ENCODE results near the gene CTTNBP2NL. TPM values are rescaled to one million over a fixed set of nuclear protein-coding genes. Genes with fewer than 3 reads are reported as not detected.

Gene CTTNBP2NL
- total and polyA plus RNA-seq, 10 of the 15 experiments (the other 5 are each of a cell fraction or from before 2014, with no cell fraction given): 2.1 to 11.3 (median 5.6) TPM

DNA sequence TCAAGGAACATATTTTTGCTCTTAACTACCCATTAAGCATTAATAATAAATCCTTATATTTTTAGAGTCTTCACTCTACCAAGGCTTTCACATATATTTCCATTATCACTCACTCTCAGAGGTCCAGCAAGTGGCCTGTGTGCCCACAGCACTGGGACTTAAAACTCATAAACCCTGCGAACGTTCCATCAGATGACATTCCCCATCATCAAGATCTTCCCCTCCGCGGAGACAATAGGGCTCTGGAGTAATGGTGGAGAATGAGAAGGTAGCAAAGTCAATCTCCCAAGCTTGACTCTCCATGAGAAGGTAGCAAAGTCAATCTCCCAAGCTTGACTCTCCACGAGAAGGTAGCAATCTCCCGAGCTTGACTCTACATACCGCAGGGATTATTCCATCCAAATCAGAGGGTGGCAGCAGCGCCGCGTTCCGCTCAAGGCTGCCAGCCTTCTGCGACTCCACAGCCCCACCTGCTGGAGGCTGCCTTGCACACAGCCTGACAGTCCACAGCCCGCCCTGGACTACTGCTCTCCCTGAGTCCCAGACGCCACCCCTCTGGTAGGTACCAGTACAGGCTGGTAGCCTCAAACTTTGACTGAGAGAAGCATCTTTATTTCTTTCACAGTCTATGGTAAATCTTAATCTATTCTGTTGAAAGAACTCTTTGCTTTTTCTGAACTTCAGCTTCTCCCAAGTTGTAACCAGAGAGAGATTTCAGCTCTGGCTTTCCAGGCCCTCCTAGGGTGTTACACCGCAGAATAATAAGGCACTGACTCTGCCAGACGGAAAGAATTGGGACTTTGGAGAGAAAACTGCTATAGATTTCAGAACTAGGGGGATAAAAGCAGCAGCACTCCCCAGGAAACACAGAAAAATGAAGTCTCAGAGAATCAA is 26.4 kb upstream of the CTTNBP2NL start (continued):
- TF ChIP-seq, protein P1, sequence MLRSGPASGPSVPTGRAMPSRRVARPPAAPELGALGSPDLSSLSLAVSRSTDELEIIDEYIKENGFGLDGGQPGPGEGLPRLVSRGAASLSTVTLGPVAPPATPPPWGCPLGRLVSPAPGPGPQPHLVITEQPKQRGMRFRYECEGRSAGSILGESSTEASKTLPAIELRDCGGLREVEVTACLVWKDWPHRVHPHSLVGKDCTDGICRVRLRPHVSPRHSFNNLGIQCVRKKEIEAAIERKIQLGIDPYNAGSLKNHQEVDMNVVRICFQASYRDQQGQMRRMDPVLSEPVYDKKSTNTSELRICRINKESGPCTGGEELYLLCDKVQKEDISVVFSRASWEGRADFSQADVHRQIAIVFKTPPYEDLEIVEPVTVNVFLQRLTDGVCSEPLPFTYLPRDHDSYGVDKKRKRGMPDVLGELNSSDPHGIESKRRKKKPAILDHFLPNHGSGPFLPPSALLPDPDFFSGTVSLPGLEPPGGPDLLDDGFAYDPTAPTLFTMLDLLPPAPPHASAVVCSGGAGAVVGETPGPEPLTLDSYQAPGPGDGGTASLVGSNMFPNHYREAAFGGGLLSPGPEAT (IDR thresholded peaks at IDR 0.05; ENCODE audit: low read depth): no peak
- TF ChIP-seq ESRRA (IDR thresholded peaks at IDR 0.05; ENCODE audit: low read length) (no peak), DPF2 (IDR thresholded peaks at IDR 0.05) (0 out of 2 replicates have a peak, but pooled peaks have one; percentile 20), WRNIP1 (IDR thresholded peaks at IDR 0.05; ENCODE audit: borderline replicate concordance, low read depth, low read length) (no peak), POLR2AphosphoS5 (IDR thresholded peaks at IDR 0.05; ENCODE audit: low read length) (no peak), NFYB (IDR thresholded peaks at IDR 0.05; ENCODE audit: insufficient read depth, low read depth, low read length) (no peak), NFXL1 (IDR thresholded peaks at IDR 0.05; ENCODE audit: borderline replicate concordance) (no peak), MEF2B (IDR thresholded peaks at IDR 0.05; ENCODE audit: partially characterized antibody, poor library complexity, severe bottlenecking) (no peak), TARDBP (IDR thresholded peaks at IDR 0.05; ENCODE audit: borderline replicate concordance) (no peak), HCFC1 (IDR thresholded peaks at IDR 0.05; ENCODE audit: low read length) (no peak), PAX5 (IDR thresholded peaks at IDR 0.05; ENCODE audit: borderline replicate concordance, low read depth, low read length) (no peak), KLF5 (IDR thresholded peaks at IDR 0.05; ENCODE audit: partially characterized antibody) (no peak), BHLHE40 (IDR thresholded peaks at IDR 0.05; ENCODE audit: borderline replicate concordance in 1 of 2, low read depth in 2 of 2, low read length in 1 of 2) (peak; percentile 18 to 26; a peak in 1 of 4 replicates), POU2F2 (IDR thresholded peaks at IDR 0.05; ENCODE audit: borderline replicate concordance, low read depth, low read length) (no peak), POLR2A (IDR thresholded peaks at IDR 0.05; ENCODE audit: low read depth, low read length) (no peak), MTA3 (IDR thresholded peaks at IDR 0.05; ENCODE audit: borderline replicate concordance, low read length) (no peak), CHD4 (IDR thresholded peaks at IDR 0.05) (no peak), ASH2L (IDR thresholded peaks at IDR 0.05; ENCODE audit: borderline replicate concordance, low read depth) (no peak), PAX8 (IDR thresholded peaks at IDR 0.05) (no peak), TCF3 (IDR thresholded peaks at IDR 0.05; ENCODE audit: borderline replicate concordance, insufficient read depth, low read depth, low read length) (no peak), STAT3 (IDR thresholded peaks at IDR 0.05; ENCODE audit: low read depth, low read length) (no peak), RB1 (IDR thresholded peaks at IDR 0.05; ENCODE audit: borderline replicate concordance) (peak; percentile 71; the same call in 1 of the 2 replicates), YBX1 (IDR thresholded peaks at IDR 0.05) (no peak), ETV6 (conservative IDR thresholded peaks at IDR 0.05 in 1 of 2, IDR thresholded peaks at IDR 0.05 in 1 of 2; ENCODE audit: borderline replicate concordance in 1 of 2, low read depth in 1 of 2) (no peak), SREBF1 (IDR thresholded peaks at IDR 0.05; ENCODE audit: low read length) (no peak)
- TF ChIP-seq, protein P2, sequence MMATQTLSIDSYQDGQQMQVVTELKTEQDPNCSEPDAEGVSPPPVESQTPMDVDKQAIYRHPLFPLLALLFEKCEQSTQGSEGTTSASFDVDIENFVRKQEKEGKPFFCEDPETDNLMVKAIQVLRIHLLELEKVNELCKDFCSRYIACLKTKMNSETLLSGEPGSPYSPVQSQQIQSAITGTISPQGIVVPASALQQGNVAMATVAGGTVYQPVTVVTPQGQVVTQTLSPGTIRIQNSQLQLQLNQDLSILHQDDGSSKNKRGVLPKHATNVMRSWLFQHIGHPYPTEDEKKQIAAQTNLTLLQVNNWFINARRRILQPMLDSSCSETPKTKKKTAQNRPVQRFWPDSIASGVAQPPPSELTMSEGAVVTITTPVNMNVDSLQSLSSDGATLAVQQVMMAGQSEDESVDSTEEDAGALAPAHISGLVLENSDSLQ (IDR thresholded peaks at IDR 0.05): no peak
